ENCODE data around the gene CD200.
A peak's percentile ranks its signal among the peaks of the same experiment; 100 is the strongest.
"Not testable (repeated sequence)": the region's sequence is repeated elsewhere in the genome, so short reads cannot be mapped to it uniquely, and the experiment has no call there.

The CD200 gene

GRCh38 chr3:112395896-112396290, 62.9 kb downstream of the CD200 start:
- Mint-ChIP-seq H3K27ac (peak overlapping the region; percentile 9), H3K4me3 (no peak overlapping the region), H3K9me3 (peaks cover 13% of the 10 kb centered on the region), H3K36me3 (ENCODE audit: low read depth) (peaks cover 6% of the 10 kb centered on the region), H3K4me1 (ENCODE audit: low read depth) (peaks cover 33% of the 10 kb centered on the region), H3K27me3 (ENCODE audit: low read depth) (no peaks in the 10 kb centered on the region)

DNA sequence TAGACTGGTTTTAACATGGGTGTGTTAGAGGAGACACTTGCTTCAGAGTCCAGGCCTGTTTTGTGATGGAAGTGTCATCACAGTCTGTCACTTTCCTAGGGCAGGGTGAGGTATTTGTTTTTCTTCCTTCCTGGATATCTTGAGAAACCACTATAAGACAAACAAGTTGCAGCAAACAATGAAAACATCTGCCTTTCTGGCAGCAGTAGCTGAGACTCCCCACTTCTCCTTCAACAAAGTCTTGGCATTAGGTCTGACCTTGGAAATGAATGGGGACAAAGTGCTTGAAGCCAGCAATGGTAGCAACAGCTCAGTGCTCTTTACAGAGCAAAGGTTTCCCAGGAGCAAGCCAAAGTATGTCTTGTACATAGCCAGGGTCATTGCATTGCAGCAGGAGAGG, 64.6 kb downstream of the CD200 start:
- peaks cover 23% of the 10 kb centered on the region for H3K4me1 Mint-ChIP-seq (ENCODE audit: low read depth)
- H3K9me3 Mint-ChIP-seq = peaks cover 10% of the 10 kb centered on the region
- no peak overlapping the region for H3K4me3 Mint-ChIP-seq
- H3K27me3 Mint-ChIP-seq (ENCODE audit: low read depth) = no peaks in the 10 kb centered on the region
- H3K36me3 Mint-ChIP-seq (ENCODE audit: low read depth) = peaks cover 2% of the 10 kb centered on the region
- no peak overlapping the region for H3K27ac Mint-ChIP-seq

- Mint-ChIP-seq H3K36me3 (ENCODE audit: low read depth) (no peaks in the 10 kb centered on the region), H3K9me3 (no peaks in the 10 kb centered on the region), H3K27ac (no peak overlapping the region), H3K4me1 (ENCODE audit: low read depth) (peaks cover 23% of the 10 kb centered on the region), H3K4me3 (no peak overlapping the region), H3K27me3 (ENCODE audit: low read depth) (no peaks in the 10 kb centered on the region)
Measured at GRCh38 chr3:112399064-112399463, 66.1 kb downstream of the CD200 start.

DNA sequence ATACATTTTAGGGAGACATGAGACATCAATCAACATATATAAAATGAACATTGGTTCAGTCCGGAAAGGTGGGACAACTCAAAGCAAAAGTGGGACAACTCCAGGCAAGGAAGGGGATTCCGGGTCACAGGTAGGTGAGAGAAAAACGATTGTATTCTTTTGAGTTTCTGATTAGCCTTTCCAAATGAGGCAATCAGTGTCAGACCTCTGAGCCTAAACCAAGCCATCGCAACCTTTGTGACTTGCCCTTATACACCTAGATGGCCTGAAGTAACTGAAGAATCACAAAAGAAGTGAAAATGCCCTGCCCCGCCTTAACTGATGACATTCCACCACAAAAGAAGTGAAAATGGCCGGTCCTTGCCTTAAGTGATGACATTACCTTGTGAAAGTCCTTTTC, 66.6 kb downstream of the CD200 start:
- not testable (repeated sequence) for H3K27ac Mint-ChIP-seq; H3K9me3 Mint-ChIP-seq; H3K4me3 Mint-ChIP-seq; H3K27me3 Mint-ChIP-seq (ENCODE audit: low read depth); H3K36me3 Mint-ChIP-seq (ENCODE audit: low read depth)
- H3K4me1 Mint-ChIP-seq (ENCODE audit: low read depth) = peaks cover 23% of the 10 kb centered on the region

- not testable (repeated sequence) for H3K27ac Mint-ChIP-seq; H3K4me3 Mint-ChIP-seq; H3K9me3 Mint-ChIP-seq; H3K36me3 Mint-ChIP-seq (ENCODE audit: low read depth); H3K27me3 Mint-ChIP-seq (ENCODE audit: low read depth)
- peaks cover 23% of the 10 kb centered on the region for H3K4me1 Mint-ChIP-seq (ENCODE audit: low read depth)
Measured at GRCh38 chr3:112400317-112400716, 67.4 kb downstream of the CD200 start.

DNA sequence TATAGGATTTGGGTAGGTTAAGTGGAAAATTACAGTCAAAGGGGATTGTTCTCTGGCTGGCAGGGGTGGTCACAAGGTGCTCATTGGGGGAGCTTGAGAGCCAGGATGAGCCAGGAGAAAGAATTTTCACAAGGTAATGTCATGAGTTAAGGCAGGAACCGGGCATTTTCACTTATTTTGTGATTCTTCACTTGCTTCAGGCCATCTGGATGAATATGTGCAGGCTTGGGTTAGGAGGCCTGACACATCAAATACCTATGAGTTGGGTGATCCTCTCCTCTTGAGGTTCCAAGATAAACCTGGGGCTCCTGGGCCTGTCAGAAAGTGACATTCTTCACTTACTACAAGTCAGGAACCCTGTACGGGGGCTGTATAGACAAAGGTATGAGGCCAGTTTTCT, 68.7 kb downstream of the CD200 start:
- H3K4me3 Mint-ChIP-seq = no peak overlapping the region
- no peak overlapping the region for H3K27ac Mint-ChIP-seq
- H3K36me3 Mint-ChIP-seq (ENCODE audit: low read depth) = no peaks in the 10 kb centered on the region
- peaks cover 15% of the 10 kb centered on the region for H3K4me1 Mint-ChIP-seq (ENCODE audit: low read depth)
- no peaks in the 10 kb centered on the region for H3K27me3 Mint-ChIP-seq (ENCODE audit: low read depth)
- H3K9me3 Mint-ChIP-seq = no peaks in the 10 kb centered on the region

GRCh38 chr3:112403103-112403502, 70.1 kb downstream of the CD200 start:
- no peak overlapping the region for H3K27ac Mint-ChIP-seq
- H3K36me3 Mint-ChIP-seq (ENCODE audit: low read depth) = no peaks in the 10 kb centered on the region
- peaks cover 16% of the 10 kb centered on the region for H3K4me1 Mint-ChIP-seq (ENCODE audit: low read depth)
- no peak overlapping the region for H3K4me3 Mint-ChIP-seq
- H3K9me3 Mint-ChIP-seq = no peaks in the 10 kb centered on the region
- no peaks in the 10 kb centered on the region for H3K27me3 Mint-ChIP-seq (ENCODE audit: low read depth)

GRCh38 chr3:112404924-112405549, 72.1 kb downstream of the CD200 start:
- H3K36me3 Mint-ChIP-seq (ENCODE audit: low read depth); H3K27ac Mint-ChIP-seq; H3K4me3 Mint-ChIP-seq; H3K9me3 Mint-ChIP-seq; H3K27me3 Mint-ChIP-seq (ENCODE audit: low read depth): not testable (repeated sequence)
- H3K4me1 Mint-ChIP-seq (ENCODE audit: low read depth) = peaks cover 15% of the 10 kb centered on the region

GRCh38 chr3:112405845-112406244, 72.9 kb downstream of the CD200 start:
- H3K4me3 Mint-ChIP-seq = no peak overlapping the region
- H3K9me3 Mint-ChIP-seq = no peaks in the 10 kb centered on the region
- peaks cover 15% of the 10 kb centered on the region for H3K4me1 Mint-ChIP-seq (ENCODE audit: low read depth)
- H3K27ac Mint-ChIP-seq = no peak overlapping the region
- peaks cover 1% of the 10 kb centered on the region for H3K36me3 Mint-ChIP-seq (ENCODE audit: low read depth)
- no peaks in the 10 kb centered on the region for H3K27me3 Mint-ChIP-seq (ENCODE audit: low read depth)

DNA sequence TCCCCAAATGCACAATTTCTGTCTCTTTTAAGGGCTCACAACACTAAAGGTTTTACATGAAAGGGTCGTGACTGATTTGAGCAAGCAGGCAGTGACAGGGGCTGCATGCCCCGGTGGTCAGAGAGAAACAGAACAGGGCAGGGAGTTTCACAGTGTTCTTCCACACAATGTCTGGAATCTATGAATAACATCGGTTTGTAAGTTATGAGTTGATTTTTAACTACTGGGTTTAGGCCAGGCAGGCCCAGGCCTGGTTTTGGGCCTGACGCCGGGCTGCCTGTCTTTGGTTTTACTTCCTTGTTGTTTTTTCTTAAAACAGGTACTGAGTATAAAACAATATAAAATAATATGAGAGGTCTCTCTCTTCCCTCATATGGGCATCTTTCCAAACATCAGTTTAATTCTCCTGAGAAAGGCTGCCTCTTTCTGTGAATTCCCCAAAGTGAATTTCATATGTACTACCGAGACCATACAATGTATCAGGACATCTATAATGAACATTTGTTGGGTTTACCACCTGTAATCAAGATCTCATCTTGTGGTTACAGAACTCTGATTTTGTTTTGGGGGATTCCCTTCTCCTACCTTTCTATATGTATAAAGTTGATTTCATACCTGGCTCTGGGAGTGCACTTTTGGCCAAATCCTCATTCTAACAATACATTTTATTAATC, 74.4 kb downstream of the CD200 start:
- Mint-ChIP-seq H3K9me3 (no peaks in the 10 kb centered on the region), H3K27me3 (ENCODE audit: low read depth) (no peaks in the 10 kb centered on the region), H3K36me3 (ENCODE audit: low read depth) (peaks cover 3% of the 10 kb centered on the region), H3K27ac (no peak overlapping the region), H3K4me3 (no peak overlapping the region), H3K4me1 (ENCODE audit: low read depth) (peaks cover 15% of the 10 kb centered on the region)

DNA sequence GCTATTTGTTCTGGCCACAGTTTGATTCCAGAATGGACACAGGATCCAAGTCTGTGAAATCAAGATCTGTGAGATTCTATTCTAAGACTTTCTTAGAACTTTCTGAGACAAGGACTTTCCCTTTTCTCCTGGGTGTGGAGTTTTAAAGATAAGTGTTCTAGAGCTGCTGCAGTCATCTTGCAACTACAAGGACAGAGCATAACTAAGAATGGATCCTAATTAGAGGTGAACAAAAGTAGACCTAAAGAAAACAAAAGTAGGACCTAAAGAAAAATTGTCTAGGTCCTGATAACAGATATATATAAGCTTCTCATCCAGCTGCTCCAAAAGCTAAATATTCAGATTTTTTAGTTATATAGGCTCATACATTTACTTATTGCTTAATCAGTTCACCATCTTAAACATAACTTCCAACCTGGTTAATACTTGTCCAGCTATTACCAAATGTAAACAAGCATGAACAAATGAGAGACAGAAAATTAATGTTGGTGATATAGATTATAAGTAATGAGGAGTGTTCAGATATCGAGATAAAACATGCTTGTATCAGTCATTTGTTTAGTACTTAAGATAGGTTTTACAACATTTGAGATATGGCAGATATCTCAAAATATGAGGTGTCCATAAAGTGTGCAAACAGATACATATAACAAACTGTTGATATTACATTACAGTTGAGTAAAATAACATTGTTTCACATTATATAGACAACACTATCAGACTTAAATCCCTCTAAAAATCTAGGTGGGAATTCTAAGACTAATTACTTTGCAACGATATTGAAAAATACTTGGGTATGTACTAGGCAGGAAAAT, 75.1 kb downstream of the CD200 start:
- H3K27me3 Mint-ChIP-seq (ENCODE audit: low read depth) = no peaks in the 10 kb centered on the region
- H3K4me3 Mint-ChIP-seq = no peak overlapping the region
- H3K27ac Mint-ChIP-seq = no peak overlapping the region
- H3K4me1 Mint-ChIP-seq (ENCODE audit: low read depth) = peaks cover 21% of the 10 kb centered on the region
- H3K9me3 Mint-ChIP-seq = no peaks in the 10 kb centered on the region
- H3K36me3 Mint-ChIP-seq (ENCODE audit: low read depth) = peaks cover 5% of the 10 kb centered on the region

DNA sequence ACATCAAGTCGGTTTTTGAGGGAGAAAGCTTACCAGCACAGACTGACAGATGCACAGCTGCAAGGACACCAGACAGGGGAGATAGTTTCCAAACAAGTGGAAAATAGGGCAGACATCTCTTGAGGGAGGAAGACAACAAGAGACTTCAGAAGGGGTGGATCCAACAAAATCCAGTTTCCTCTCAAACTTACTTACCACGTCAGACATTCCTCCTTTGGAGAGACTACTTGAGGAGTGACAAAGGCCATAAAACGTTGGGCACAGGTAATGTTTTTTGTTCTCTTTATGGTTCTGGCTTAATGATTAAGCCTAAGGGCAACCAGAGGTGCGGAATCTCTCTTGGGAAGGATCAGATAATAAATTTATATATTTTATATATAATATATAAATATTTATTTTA, 76.1 kb downstream of the CD200 start:
- Mint-ChIP-seq H3K4me3 (no peak overlapping the region), H3K9me3 (no peaks in the 10 kb centered on the region), H3K4me1 (ENCODE audit: low read depth) (peaks cover 21% of the 10 kb centered on the region), H3K27ac (no peak overlapping the region), H3K36me3 (ENCODE audit: low read depth) (peaks cover 5% of the 10 kb centered on the region), H3K27me3 (ENCODE audit: low read depth) (no peaks in the 10 kb centered on the region)

- peaks cover 17% of the 10 kb centered on the region for H3K4me1 Mint-ChIP-seq (ENCODE audit: low read depth)
- no peaks in the 10 kb centered on the region for H3K9me3 Mint-ChIP-seq
- peaks cover 5% of the 10 kb centered on the region for H3K36me3 Mint-ChIP-seq (ENCODE audit: low read depth)
- no peak overlapping the region for H3K4me3 Mint-ChIP-seq
- no peak overlapping the region for H3K27ac Mint-ChIP-seq
- no peaks in the 10 kb centered on the region for H3K27me3 Mint-ChIP-seq (ENCODE audit: low read depth)
Measured at GRCh38 chr3:112411425-112411824, 78.5 kb downstream of the CD200 start.

Data from T-helper 1 cell treated with Interleukin-12 subunit alpha and Interleukin-12 subunit beta and Interleukin-4 antibody, amounts not matched to agents 30 μg/mL and 1 μg/mL, for 36 hours (primary cell).